Measurements from ENCODE around the gene USF3. TPM values are rescaled to one million over a fixed set of nuclear protein-coding genes. Genes with fewer than 3 reads are reported as not detected.
A peak's percentile ranks its signal among the peaks of the same experiment; 100 is the strongest.

The USF3 gene
- total RNA-seq, 2 experiments from 2014 or later: 11.7 to 18.1 TPM

- peak overlapping the region; percentile 94; the same call in 1 of the 2 replicates for H3K4me2 ChIP-seq (ENCODE audit: low read length)
- TF ChIP-seq EZH2phosphoT487 (IDR thresholded peaks at IDR 0.05; ENCODE audit: borderline replicate concordance, low read depth, low read length) (no peak), CTCF (conservative IDR thresholded peaks at IDR 0.05; ENCODE audit: low read length) (no peak)
- no peaks in the 10 kb centered on the region for H3K36me3 ChIP-seq (ENCODE audit: insufficient read depth, low read length)
- BruUV-seq (replicated peaks): no TSS peak
- no peaks in the 10 kb centered on the region for H3K9me3 ChIP-seq (ENCODE audit: low read length)
- H3K27ac ChIP-seq (ENCODE audit: low read depth, low read length, poor library complexity, severe bottlenecking): no peak overlapping the region
- intact Hi-C loops (cut with micrococcal nuclease; ENCODE audit: unreplicated experiment): no loop called here
- H3K79me2 ChIP-seq (ENCODE audit: insufficient read depth, low read depth, low read length): peaks cover 20% of the 10 kb centered on the region; the same call in 1 of the 2 replicates
- DNase-seq (ENCODE audit: low spot score): no peak
- POLR2A ChIA-PET: interaction anchor here (0.6 to 1.3 kb wide), 3 partner anchors 40 to 296 kb away, joined by 3 to 4 read pairs (median 4); no protein-coding TSS in a partner anchor
- peaks cover 19% of the 10 kb centered on the region for H3K4me1 ChIP-seq (ENCODE audit: insufficient read depth, low read length, poor library complexity, severe bottlenecking)
- H3K4me3 ChIP-seq (ENCODE audit: low read depth, low read length, poor library complexity, severe bottlenecking): no peak overlapping the region
- H4K20me1 ChIP-seq (ENCODE audit: insufficient read depth, low read length): no peaks in the 10 kb centered on the region
- CTCF ChIA-PET (ENCODE audit: unreplicated experiment): no interaction called here
- H3K9me2 ChIP-seq (ENCODE audit: insufficient read depth, low read length): no peaks in the 10 kb centered on the region
- H2AFZ ChIP-seq (ENCODE audit: low read length): no peak overlapping the region
Observed at GRCh38 chr3:113698956-113699355, 2.5 kb upstream of the USF3 start.

- Histone ChIP-seq H3K79me2 (ENCODE audit: insufficient read depth, low read depth, low read length) (peaks cover 24% of the 10 kb centered on the region; the same call in 1 of the 2 replicates), H2AFZ (ENCODE audit: low read length) (peak overlapping the region; percentile 97; the same call in 1 of the 2 replicates), H4K20me1 (ENCODE audit: insufficient read depth, low read length) (no peaks in the 10 kb centered on the region), H3K4me3 (ENCODE audit: low read depth, low read length, poor library complexity, severe bottlenecking) (peak overlapping the region; percentile 85), H3K9me3 (ENCODE audit: low read length) (no peaks in the 10 kb centered on the region), H3K27ac (ENCODE audit: low read depth, low read length, poor library complexity, severe bottlenecking) (no peak overlapping the region), H3K4me1 (ENCODE audit: insufficient read depth, low read length, poor library complexity, severe bottlenecking) (peaks cover 19% of the 10 kb centered on the region), H3K9me2 (ENCODE audit: insufficient read depth, low read length) (no peaks in the 10 kb centered on the region), H3K36me3 (ENCODE audit: insufficient read depth, low read length) (no peaks in the 10 kb centered on the region), H3K4me2 (ENCODE audit: low read length) (peak overlapping the region; percentile 94)
- BruUV-seq (replicated peaks): no TSS peak
- POLR2A ChIA-PET: interaction anchor here (1.0 to 1.3 kb wide), 3 partner anchors 14 to 51 kb away, joined by 3 to 5 read pairs (median 4); no protein-coding TSS in a partner anchor
- intact Hi-C loops (cut with micrococcal nuclease; ENCODE audit: unreplicated experiment): no loop called here
- CTCF ChIA-PET (ENCODE audit: unreplicated experiment): no interaction called here
- DNase-seq (ENCODE audit: low spot score): no peak
- TF ChIP-seq EZH2phosphoT487 (IDR thresholded peaks at IDR 0.05; ENCODE audit: borderline replicate concordance, low read depth, low read length) (no peak), CTCF (conservative IDR thresholded peaks at IDR 0.05; ENCODE audit: low read length) (no peak)
Observed at GRCh38 chr3:113698213-113698742, 1.8 kb upstream of the USF3 start.

GRCh38 chr3:113697500-113698090, 1.2 kb upstream of the USF3 start:
- no peaks in the 10 kb centered on the region for H4K20me1 ChIP-seq (ENCODE audit: insufficient read depth, low read length)
- ChIA-PET CTCF (ENCODE audit: unreplicated experiment) (no interaction called here), POLR2A (interaction anchor here (0.6 to 1.3 kb wide), 4 partner anchors 15 to 430 kb away, joined by 3 to 5 read pairs (median 4); no protein-coding TSS in a partner anchor)
- H2AFZ ChIP-seq (ENCODE audit: low read length): peak overlapping the region; percentile 97
- H3K9me3 ChIP-seq (ENCODE audit: low read length): no peaks in the 10 kb centered on the region
- peak; percentile 13 for DNase-seq (ENCODE audit: low spot score)
- H3K4me2 ChIP-seq (ENCODE audit: low read length): peak overlapping the region; percentile 94
- peaks cover 29% of the 10 kb centered on the region; the same call in 1 of the 2 replicates for H3K79me2 ChIP-seq (ENCODE audit: insufficient read depth, low read depth, low read length)
- H3K27ac ChIP-seq (ENCODE audit: low read depth, low read length, poor library complexity, severe bottlenecking): peak overlapping the region; percentile 61
- BruUV-seq (replicated peaks): no TSS peak
- intact Hi-C loops (cut with micrococcal nuclease; ENCODE audit: unreplicated experiment): no loop called here
- peaks cover 19% of the 10 kb centered on the region for H3K4me1 ChIP-seq (ENCODE audit: insufficient read depth, low read length, poor library complexity, severe bottlenecking)
- H3K4me3 ChIP-seq (ENCODE audit: low read depth, low read length, poor library complexity, severe bottlenecking): peak overlapping the region; percentile 85
- TF ChIP-seq EZH2phosphoT487 (IDR thresholded peaks at IDR 0.05; ENCODE audit: borderline replicate concordance, low read depth, low read length) (no peak), CTCF (conservative IDR thresholded peaks at IDR 0.05; ENCODE audit: low read length) (no peak)
- H3K9me2 ChIP-seq (ENCODE audit: insufficient read depth, low read length): no peaks in the 10 kb centered on the region
- no peaks in the 10 kb centered on the region for H3K36me3 ChIP-seq (ENCODE audit: insufficient read depth, low read length)

All from OCI-LY7 (cell line).